ENCODE results near the gene CEBPZ. TPM values are rescaled to one million over a fixed set of nuclear protein-coding genes. Genes with fewer than 3 reads are reported as not detected.

The CEBPZ gene
- total and polyA plus RNA-seq, 2 of the 13 experiments (the other 11 are each of a cell fraction or from before 2014, with no cell fraction given) = 14.4 to 117 TPM

DNA sequence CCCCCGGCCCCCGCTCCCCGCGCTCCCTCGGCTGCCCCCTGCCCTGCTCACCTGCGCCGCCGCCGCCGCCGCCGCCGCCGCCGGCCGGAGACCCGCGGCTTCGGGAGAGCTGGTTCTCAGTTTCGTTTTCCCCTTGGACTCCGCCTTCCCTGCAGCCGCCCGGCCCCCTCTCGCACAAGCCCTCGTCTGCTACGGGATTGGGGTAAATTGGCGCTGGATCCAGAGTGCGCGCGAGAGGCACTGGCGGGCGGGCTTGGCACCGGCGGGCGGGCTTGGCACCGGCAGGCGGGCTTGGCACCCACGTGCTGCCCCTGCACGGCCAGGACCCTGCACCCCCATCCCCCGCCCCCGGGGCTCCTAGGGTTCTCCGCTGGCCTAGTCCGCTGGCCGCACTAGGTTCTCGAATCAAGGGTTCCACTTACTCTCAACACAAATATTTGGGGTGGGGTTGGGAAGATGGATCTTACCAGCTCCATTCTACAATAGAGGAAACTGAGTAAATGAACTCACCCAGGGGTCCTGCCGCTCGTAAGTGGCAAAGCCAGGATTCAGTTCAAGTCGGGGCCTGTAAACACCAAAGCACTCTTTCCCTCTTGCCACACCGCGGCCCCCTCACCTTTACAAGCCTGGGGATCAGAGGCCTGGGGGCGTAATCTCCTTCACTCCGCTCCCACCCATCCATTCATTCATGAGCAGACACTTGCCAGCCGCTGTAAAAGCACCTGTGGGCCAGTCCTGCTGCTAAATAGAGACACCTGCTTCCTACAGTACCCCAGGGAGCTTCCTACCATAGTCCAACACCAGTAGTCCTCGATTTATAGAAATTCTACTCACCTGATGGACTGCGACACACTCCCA is 74.3 kb downstream of the CEBPZ start, which contains the start of gene EIF2AK2 (continued):
- TF ChIP-seq, protein P1, sequence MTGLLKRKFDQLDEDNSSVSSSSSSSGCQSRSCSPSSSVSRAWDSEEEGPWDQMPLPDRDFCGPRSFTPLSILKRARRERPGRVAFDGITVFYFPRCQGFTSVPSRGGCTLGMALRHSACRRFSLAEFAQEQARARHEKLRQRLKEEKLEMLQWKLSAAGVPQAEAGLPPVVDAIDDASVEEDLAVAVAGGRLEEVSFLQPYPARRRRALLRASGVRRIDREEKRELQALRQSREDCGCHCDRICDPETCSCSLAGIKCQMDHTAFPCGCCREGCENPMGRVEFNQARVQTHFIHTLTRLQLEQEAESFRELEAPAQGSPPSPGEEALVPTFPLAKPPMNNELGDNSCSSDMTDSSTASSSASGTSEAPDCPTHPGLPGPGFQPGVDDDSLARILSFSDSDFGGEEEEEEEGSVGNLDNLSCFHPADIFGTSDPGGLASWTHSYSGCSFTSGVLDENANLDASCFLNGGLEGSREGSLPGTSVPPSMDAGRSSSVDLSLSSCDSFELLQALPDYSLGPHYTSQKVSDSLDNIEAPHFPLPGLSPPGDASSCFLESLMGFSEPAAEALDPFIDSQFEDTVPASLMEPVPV (CRISPR knock-in tag; IDR thresholded peaks at IDR 0.05) = peak; percentile 78; the same call in 1 of the 2 replicates
- TF ChIP-seq SP5 (CRISPR knock-in tag; IDR thresholded peaks at IDR 0.05; ENCODE audit: borderline replicate concordance, low read depth) (no peak), DNMT3B (CRISPR knock-in tag; conservative IDR thresholded peaks at IDR 0.05) (peak; percentile 65; the same call in 1 of the 2 replicates), EHMT2 (IDR thresholded peaks at IDR 0.05; ENCODE audit: borderline replicate concordance, low read depth, low read length) (no peak), ZNF12 (CRISPR knock-in tag; IDR thresholded peaks at IDR 0.05) (0 out of 2 replicates have a peak, but pooled peaks have one; percentile 7), HNRNPUL1 (IDR thresholded peaks at IDR 0.05; ENCODE audit: low read depth, low read length) (no peak), KLF13 (CRISPR knock-in tag; IDR thresholded peaks at IDR 0.05) (no peak), TMF1 (CRISPR knock-in tag; IDR thresholded peaks at IDR 0.05; ENCODE audit: low read depth) (0 out of 2 replicates have a peak, but pooled peaks have one; percentile 77), ATF7 (IDR thresholded peaks at IDR 0.05) (no peak), ATF7 (CRISPR knock-in tag; IDR thresholded peaks at IDR 0.05) (peak; percentile 43; the same call in 1 of the 2 replicates), KDM5B (CRISPR knock-in tag; IDR thresholded peaks at IDR 0.05; ENCODE audit: borderline replicate concordance) (peak; percentile 93), ZNF225 (CRISPR knock-in tag; IDR thresholded peaks at IDR 0.05) (no peak), ZSCAN29 (CRISPR knock-in tag; conservative IDR thresholded peaks at IDR 0.05) (peak; percentile 53; the same call in 1 of the 2 replicates), GABPB1 (CRISPR knock-in tag; IDR thresholded peaks at IDR 0.05) (peak; percentile 70; the same call in 1 of the 2 replicates), RBFOX2 (IDR thresholded peaks at IDR 0.05; ENCODE audit: low read depth, low read length) (peak; percentile 86), ZNF83 (CRISPR knock-in tag; IDR thresholded peaks at IDR 0.05; ENCODE audit: borderline replicate concordance) (no peak), HDAC6 (IDR thresholded peaks at IDR 0.05; ENCODE audit: low read depth, low read length) (no peak), KAT8 (CRISPR knock-in tag; IDR thresholded peaks at IDR 0.05) (peak; percentile 44; the same call in 1 of the 2 replicates), ZBTB42 (CRISPR knock-in tag; IDR thresholded peaks at IDR 0.05) (peak; percentile 46; the same call in 1 of the 2 replicates), ZNF605 (CRISPR knock-in tag; IDR thresholded peaks at IDR 0.05) (peak; percentile 81)
- TF ChIP-seq, protein P2, sequence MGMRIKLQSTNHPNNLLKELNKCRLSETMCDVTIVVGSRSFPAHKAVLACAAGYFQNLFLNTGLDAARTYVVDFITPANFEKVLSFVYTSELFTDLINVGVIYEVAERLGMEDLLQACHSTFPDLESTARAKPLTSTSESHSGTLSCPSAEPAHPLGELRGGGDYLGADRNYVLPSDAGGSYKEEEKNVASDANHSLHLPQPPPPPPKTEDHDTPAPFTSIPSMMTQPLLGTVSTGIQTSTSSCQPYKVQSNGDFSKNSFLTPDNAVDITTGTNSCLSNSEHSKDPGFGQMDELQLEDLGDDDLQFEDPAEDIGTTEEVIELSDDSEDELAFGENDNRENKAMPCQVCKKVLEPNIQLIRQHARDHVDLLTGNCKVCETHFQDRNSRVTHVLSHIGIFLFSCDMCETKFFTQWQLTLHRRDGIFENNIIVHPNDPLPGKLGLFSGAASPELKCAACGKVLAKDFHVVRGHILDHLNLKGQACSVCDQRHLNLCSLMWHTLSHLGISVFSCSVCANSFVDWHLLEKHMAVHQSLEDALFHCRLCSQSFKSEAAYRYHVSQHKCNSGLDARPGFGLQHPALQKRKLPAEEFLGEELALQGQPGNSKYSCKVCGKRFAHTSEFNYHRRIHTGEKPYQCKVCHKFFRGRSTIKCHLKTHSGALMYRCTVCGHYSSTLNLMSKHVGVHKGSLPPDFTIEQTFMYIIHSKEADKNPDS (CRISPR knock-in tag; IDR thresholded peaks at IDR 0.05) = no peak
- TF ChIP-seq, protein P3, sequence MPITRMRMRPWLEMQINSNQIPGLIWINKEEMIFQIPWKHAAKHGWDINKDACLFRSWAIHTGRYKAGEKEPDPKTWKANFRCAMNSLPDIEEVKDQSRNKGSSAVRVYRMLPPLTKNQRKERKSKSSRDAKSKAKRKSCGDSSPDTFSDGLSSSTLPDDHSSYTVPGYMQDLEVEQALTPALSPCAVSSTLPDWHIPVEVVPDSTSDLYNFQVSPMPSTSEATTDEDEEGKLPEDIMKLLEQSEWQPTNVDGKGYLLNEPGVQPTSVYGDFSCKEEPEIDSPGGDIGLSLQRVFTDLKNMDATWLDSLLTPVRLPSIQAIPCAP (CRISPR knock-in tag; IDR thresholded peaks at IDR 0.05; ENCODE audit: low read depth) = peak; percentile 81; the same call in 1 of the 2 replicates
- TF ChIP-seq, protein P4, sequence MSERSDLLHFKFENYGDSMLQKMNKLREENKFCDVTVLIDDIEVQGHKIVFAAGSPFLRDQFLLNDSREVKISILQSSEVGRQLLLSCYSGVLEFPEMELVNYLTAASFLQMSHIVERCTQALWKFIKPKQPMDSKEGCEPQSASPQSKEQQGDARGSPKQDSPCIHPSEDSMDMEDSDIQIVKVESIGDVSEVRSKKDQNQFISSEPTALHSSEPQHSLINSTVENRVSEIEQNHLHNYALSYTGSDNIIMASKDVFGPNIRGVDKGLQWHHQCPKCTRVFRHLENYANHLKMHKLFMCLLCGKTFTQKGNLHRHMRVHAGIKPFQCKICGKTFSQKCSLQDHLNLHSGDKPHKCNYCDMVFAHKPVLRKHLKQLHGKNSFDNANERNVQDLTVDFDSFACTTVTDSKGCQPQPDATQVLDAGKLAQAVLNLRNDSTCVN (CRISPR knock-in tag; IDR thresholded peaks at IDR 0.05; ENCODE audit: borderline replicate concordance) = no peak
- TF ChIP-seq, protein P5, sequence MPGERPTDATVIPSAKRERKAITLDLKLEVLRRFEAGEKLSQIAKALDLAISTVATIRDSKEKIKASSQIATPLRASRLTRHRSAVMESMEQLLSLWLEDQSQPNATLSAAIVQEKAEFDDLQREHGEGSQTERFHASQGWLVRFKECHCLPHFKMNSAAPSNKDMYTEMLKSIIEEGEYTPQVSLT (CRISPR knock-in tag; IDR thresholded peaks at IDR 0.05; ENCODE audit: borderline replicate concordance, low read depth) = no peak
